WTC11 (cell line): ENCODE results near the gene MICA.

Experiments
- CTCF ChIP-seq: fragments of 200-600 bp; IDR thresholded peaks from 2 replicates; pipeline ENCODE4 v1.8.0; 2022; ENCODE audit warnings: antibody characterized with exemption
- ESRRA ChIP-seq: sonication (generic); formaldehyde crosslinking; IDR thresholded peaks from 2 replicates; pipeline ENCODE4 v1.8.1; 2022; ENCODE audit warnings: mild to moderate bottlenecking, missing genetic modification reagents, borderline replicate concordance
- TEAD1 ChIP-seq: sonication (generic); formaldehyde crosslinking; IDR thresholded peaks from 2 replicates; pipeline ENCODE4 v1.8.0; 2022; ENCODE audit warnings: mild to moderate bottlenecking, missing genetic modification reagents
- ZNF416 ChIP-seq: fragments of 250-450 bp; sonication (Bioruptor Pico); IDR thresholded peaks from 2 replicates; pipeline ENCODE4 v1.9.0; 2021; ENCODE audit warnings: mild to moderate bottlenecking, inconsistent platforms
- TF ChIP-seq, protein P1 (sequence below): sonication (generic); formaldehyde crosslinking; IDR thresholded peaks from 2 replicates; pipeline ENCODE4 v1.8.1; 2023; ENCODE audit warnings: mild to moderate bottlenecking, missing genetic modification reagents, borderline replicate concordance
- TF ChIP-seq, protein P2 (sequence below): sonication (generic); formaldehyde crosslinking; IDR thresholded peaks from 2 replicates; pipeline ENCODE4 v1.8.1; 2022; ENCODE audit warnings: low read depth, missing genetic modification reagents, borderline replicate concordance

DNA sequence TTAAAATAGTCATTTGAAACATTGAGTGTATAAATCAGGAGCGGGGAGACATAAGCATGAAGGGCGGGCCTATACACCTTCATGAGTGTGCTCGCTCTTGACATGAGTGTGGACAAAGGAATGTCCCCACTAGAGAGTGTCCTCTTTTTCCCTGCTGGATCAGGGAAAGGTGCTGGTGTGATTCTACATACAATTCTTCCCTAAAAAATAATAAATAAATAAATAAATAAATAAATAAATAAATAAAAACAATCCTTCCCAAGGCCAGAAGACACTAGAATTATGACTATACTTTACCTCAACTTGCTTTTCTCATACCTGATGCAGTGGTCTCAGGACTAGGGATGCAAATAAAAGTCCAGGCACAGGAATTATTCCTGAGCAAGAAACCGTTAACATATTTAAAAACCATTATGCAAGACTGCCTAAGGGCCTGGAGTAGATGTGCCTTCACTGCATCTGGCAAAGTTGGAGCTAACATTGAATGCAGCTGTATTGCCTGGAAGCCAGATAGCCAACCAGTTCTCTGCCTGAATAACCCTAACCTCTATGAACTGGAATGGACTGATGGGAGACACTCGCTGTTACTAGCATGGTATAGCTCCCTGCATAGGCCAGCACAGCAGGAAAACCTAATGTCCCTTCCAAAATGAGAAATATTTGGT lies 57.1 kb downstream of the MICA start:
- TF ChIP-seq, protein P1, sequence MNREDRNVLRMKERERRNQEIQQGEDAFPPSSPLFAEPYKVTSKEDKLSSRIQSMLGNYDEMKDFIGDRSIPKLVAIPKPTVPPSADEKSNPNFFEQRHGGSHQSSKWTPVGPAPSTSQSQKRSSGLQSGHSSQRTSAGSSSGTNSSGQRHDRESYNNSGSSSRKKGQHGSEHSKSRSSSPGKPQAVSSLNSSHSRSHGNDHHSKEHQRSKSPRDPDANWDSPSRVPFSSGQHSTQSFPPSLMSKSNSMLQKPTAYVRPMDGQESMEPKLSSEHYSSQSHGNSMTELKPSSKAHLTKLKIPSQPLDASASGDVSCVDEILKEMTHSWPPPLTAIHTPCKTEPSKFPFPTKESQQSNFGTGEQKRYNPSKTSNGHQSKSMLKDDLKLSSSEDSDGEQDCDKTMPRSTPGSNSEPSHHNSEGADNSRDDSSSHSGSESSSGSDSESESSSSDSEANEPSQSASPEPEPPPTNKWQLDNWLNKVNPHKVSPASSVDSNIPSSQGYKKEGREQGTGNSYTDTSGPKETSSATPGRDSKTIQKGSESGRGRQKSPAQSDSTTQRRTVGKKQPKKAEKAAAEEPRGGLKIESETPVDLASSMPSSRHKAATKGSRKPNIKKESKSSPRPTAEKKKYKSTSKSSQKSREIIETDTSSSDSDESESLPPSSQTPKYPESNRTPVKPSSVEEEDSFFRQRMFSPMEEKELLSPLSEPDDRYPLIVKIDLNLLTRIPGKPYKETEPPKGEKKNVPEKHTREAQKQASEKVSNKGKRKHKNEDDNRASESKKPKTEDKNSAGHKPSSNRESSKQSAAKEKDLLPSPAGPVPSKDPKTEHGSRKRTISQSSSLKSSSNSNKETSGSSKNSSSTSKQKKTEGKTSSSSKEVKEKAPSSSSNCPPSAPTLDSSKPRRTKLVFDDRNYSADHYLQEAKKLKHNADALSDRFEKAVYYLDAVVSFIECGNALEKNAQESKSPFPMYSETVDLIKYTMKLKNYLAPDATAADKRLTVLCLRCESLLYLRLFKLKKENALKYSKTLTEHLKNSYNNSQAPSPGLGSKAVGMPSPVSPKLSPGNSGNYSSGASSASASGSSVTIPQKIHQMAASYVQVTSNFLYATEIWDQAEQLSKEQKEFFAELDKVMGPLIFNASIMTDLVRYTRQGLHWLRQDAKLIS (CRISPR knock-in tag) = no peak
- TF ChIP-seq CTCF (no peak), ZNF416 (CRISPR knock-in tag) (no peak), ESRRA (CRISPR knock-in tag) (no peak), TEAD1 (CRISPR knock-in tag) (no peak)
- TF ChIP-seq, protein P2, sequence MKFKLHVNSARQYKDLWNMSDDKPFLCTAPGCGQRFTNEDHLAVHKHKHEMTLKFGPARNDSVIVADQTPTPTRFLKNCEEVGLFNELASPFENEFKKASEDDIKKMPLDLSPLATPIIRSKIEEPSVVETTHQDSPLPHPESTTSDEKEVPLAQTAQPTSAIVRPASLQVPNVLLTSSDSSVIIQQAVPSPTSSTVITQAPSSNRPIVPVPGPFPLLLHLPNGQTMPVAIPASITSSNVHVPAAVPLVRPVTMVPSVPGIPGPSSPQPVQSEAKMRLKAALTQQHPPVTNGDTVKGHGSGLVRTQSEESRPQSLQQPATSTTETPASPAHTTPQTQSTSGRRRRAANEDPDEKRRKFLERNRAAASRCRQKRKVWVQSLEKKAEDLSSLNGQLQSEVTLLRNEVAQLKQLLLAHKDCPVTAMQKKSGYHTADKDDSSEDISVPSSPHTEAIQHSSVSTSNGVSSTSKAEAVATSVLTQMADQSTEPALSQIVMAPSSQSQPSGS (CRISPR knock-in tag) = no peak
